AG09309 (cell line): ENCODE measurements around the gene TNIP1.

Experiments used
- DNase-seq: peaks from one replicate; pipeline ENCODE4 v3.0.0-alpha.2; 2010; ENCODE audit warnings: low read depth
- H3K4me3 ChIP-seq: 2 replicates; pipeline ENCODE4 v1.5.1; 2011; ENCODE audit warnings: mild to moderate bottlenecking, low read depth, low read length, moderate library complexity; ENCODE audit not compliant: control insufficient read depth
- TF ChIP-seq, protein P1 (sequence below): IDR thresholded peaks from 2 replicates; pipeline ENCODE4 v1.5.1; 2011; ENCODE audit warnings: mild to moderate bottlenecking, low read depth, low read length, inconsistent platforms; ENCODE audit not compliant: insufficient read depth, control insufficient read depth; ENCODE audit errors: missing control alignments

The TNIP1 gene

DNA sequence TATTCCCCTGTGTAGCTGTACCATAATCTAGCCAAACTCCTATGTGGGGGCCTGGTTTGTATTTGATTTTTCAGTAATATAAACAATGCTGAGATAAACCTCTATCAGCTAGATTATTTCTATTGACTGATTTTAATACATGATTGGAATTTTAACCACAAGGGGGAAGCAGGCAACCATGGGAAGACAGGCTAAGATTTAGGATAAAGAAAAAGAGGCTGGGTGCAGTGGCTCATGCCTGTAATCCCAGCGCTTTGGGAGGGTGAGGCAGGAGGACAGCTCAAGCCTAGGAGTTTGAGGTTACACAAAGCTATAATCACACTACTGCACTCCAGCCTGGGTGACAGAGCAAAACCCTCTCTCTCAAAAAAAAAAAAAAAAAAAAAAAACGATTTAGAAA lies 78.6 kb downstream of the TNIP1 start:
- DNase-seq = no peak
- TF ChIP-seq, protein P1, sequence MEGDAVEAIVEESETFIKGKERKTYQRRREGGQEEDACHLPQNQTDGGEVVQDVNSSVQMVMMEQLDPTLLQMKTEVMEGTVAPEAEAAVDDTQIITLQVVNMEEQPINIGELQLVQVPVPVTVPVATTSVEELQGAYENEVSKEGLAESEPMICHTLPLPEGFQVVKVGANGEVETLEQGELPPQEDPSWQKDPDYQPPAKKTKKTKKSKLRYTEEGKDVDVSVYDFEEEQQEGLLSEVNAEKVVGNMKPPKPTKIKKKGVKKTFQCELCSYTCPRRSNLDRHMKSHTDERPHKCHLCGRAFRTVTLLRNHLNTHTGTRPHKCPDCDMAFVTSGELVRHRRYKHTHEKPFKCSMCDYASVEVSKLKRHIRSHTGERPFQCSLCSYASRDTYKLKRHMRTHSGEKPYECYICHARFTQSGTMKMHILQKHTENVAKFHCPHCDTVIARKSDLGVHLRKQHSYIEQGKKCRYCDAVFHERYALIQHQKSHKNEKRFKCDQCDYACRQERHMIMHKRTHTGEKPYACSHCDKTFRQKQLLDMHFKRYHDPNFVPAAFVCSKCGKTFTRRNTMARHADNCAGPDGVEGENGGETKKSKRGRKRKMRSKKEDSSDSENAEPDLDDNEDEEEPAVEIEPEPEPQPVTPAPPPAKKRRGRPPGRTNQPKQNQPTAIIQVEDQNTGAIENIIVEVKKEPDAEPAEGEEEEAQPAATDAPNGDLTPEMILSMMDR = peak; percentile 52
- H3K4me3 ChIP-seq = no peak overlapping the region

DNA sequence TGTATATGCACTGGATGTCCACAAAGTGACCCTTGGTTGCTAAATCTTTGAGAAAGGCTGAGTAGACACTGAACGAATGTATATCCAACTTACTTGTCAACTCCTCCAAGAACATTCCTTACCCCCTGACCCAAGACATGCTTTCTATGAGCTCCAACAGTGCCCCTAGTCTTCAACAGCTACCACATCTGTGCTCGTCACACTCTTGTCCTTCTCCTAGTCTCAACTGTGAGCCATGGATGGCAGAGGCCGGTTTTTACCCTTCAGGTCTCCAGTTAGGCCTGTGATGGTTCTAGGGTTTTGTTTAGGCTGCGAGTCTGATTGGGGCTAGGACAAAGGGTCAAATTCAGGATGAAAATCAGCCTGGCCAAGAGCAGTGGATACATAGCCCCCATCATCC lies 79.4 kb downstream of the TNIP1 start:
- H3K4me3 ChIP-seq = no peak overlapping the region
- no peak for DNase-seq
- TF ChIP-seq, protein P1 = no peak

DNA sequence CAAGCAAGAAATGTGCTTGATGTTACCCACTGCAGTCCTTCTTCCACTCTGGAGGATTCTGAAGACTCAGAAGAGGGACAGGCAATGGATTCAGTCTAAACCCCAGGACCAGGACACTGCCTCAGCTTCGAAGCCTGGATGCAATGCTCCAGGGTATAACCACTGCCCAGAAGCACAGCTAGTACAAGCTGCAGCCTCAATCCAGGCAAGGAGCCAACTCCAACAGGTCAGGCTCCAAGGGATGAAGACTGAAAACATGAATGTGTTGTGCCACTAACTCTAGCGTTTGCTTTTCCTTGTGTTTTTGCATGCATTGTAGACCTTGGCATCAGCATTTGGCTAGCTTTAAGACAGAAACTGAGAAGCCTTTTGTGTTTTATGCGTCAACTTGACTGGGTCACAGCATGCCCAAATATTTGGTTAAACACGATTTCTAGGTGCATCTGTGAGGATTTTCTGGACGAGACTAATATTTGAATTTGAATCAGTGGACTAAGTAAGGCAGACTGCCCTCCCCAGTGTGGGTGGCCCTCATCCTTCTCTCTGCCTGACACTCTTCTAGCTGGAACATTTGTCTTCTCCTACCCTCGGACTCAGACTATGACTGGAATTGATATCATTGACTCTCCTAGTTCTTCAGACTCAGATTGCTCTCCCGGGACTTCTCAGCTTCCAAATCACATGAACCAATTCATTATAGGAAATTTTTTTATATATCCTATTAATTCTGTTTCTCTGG lies 81.0 kb downstream of the TNIP1 start:
- H3K4me3 ChIP-seq = no peak overlapping the region
- TF ChIP-seq, protein P1 = no peak
- no peak for DNase-seq

DNA sequence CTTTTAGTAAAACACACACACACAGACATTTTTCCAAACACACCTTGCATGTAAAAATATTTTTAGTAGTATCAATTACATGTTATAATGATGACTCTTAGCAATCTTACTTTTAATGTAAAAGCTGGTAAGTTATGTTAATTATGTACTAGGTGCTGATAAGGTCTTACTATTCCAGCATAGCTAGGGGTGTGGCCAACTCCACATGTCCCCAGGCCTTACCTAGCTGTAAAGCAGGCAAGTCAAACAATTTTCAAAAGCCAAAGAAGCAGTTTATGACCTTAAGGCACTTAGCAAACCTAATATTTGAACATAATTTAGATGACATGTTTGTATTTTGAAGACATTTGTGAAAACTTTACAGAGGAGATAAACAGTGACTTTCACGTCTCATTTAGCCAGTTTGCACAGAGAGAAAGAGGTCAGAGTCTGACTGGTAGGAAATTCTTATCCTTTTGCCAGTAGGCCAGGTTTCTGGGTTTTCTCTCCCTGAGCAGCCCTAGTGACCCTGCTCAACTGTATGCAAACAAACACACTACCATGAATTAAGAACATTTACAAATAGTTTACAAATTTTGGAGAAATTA lies 86.9 kb downstream of the TNIP1 start:
- TF ChIP-seq, protein P1 = no peak
- no peak for DNase-seq
- H3K4me3 ChIP-seq = no peak overlapping the region

DNA sequence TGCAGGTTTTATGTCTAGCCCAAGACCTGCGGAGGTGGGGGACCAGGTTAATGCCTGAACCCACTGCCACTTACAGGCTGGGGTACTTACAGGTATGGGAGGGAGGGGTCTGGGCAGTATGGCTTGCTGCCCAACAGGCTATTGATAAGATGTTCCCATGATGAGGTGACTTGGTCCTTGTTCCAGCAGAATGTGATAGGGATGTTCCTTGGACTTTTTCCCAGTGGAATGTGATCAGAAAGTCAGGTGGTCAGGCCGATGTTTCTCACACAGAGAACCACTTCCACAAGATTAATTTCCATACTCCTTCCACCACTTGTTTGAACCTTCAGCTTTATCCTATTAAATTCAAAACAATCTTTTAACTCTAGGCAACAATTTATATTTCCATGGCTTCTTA lies 87.4 kb downstream of the TNIP1 start:
- no peak for DNase-seq
- H3K4me3 ChIP-seq = no peak overlapping the region
- TF ChIP-seq, protein P1 = no peak

DNA sequence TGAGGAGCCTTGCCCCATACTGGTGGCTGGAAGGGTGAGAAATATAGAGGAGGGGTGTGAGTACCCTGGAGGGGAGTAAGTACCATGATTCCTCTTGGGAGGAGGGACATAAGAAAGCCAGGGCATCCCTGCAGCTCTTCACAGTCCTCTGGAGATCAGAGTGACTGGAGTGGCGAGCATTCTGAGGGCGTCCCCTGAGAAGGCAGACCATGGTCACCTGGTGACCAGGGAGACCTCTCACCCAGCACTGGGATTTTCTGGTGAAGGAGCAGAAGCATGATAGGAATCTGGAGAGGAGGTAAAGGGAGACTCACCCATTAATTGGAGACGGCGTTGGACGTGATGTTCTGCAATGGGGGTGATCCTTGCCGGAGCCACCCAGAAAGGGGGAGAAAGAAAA lies 88.1 kb downstream of the TNIP1 start:
- DNase-seq = no peak
- TF ChIP-seq, protein P1 = no peak
- H3K4me3 ChIP-seq = no peak overlapping the region
